Naive thymus-derived CD4-positive, alpha-beta T cell (primary cell): Measurements from ENCODE around the gene TMPRSS12. TPM values are rescaled to one million over a fixed set of nuclear protein-coding genes. Genes with fewer than 3 reads are reported as not detected.
"Not testable (repeated sequence)": the region's sequence is repeated elsewhere in the genome, so short reads cannot be mapped to it uniquely, and the experiment has no call there.

Source experiments
- ATAC-seq: fragments of 150-1000 bp; cut with Tn5 transposase; 2 replicates; pipeline ENCODE4 v1.10.0; 2021; ENCODE audit warnings: mild to moderate bottlenecking, moderate library complexity
- CTCF ChIA-PET: fragments of 350-600 bp; sonication (Branson Sonifier 250); formaldehyde crosslinking; loops from one replicate; lab custom pipeline; 2021; ENCODE audit warnings: antibody characterized with exemption; lab: Charles Lee
- POLR2A ChIA-PET: fragments of 350-600 bp; sonication (Branson Sonifier 250); formaldehyde crosslinking; loops from one replicate; lab custom pipeline; 2021; ENCODE audit warnings: antibody characterized with exemption, inconsistent platforms; lab: Charles Lee
- DNase-seq, 9 donors: peaks; one replicate each; pipeline versions ENCODE4 v3.0.0 to v3.0.0-alpha.2; 2020 to 2022; ENCODE audit warnings: mixed read lengths in 1 of 9
- H3K27ac ChIP-seq: one replicate; pipeline ENCODE4 v1.7.0; 2013; ENCODE audit warnings: mild to moderate bottlenecking, low read depth, low read length, moderate library complexity
- H3K27me3 ChIP-seq, 2 donors: one replicate each; pipeline ENCODE4 v1.7.0; 2013; ENCODE audit warnings: low read length in 2 of 2, mild to moderate bottlenecking in 2 of 2, moderate library complexity in 2 of 2; ENCODE audit not compliant: control insufficient read depth in 2 of 2, insufficient read depth in 2 of 2
- H3K36me3 ChIP-seq, 3 experiments: 1 replicate in 2 of 3; 2 replicates in 1 of 3; pipeline ENCODE4 v1.7.0; 2013; ENCODE audit warnings: low read length in 3 of 3, mild to moderate bottlenecking in 3 of 3, moderate library complexity in 1 of 3; ENCODE audit not compliant: insufficient read depth in 3 of 3, control insufficient read depth in 2 of 3
- H3K4me1 ChIP-seq, 2 donors: one replicate each; pipeline ENCODE4 v1.7.0; 2013; ENCODE audit warnings: low read length in 2 of 2, mild to moderate bottlenecking in 2 of 2, moderate library complexity in 1 of 2; ENCODE audit not compliant: control insufficient read depth in 2 of 2, insufficient read depth in 2 of 2
- H3K4me3 ChIP-seq: 2 replicates; pipeline ENCODE4 v1.7.0; 2013; ENCODE audit warnings: mild to moderate bottlenecking, low read length
- H3K9me3 ChIP-seq, 3 experiments: 1 replicate in 2 of 3; 2 replicates in 1 of 3; pipeline ENCODE4 v1.7.0; 2013; ENCODE audit warnings: low read length in 3 of 3; ENCODE audit not compliant: control insufficient read depth in 2 of 3
- H3K27ac Mint-ChIP-seq, 9 donors: one replicate each; pipeline ENCODE4 v1.8.0; 2020 to 2022; ENCODE audit warnings: mixed read lengths in 9 of 9, mild to moderate bottlenecking in 8 of 9, moderate library complexity in 5 of 9, inconsistent platforms in 2 of 9
- H3K27me3 Mint-ChIP-seq, 5 donors: one replicate each; pipeline ENCODE4 v1.8.0; 2021 to 2022; ENCODE audit warnings: mixed read lengths in 5 of 5, mild to moderate bottlenecking in 1 of 5
- H3K36me3 Mint-ChIP-seq, 5 donors: one replicate each; pipeline ENCODE4 v1.8.0; 2020 to 2022; ENCODE audit warnings: mixed read lengths in 5 of 5, mild to moderate bottlenecking in 3 of 5, inconsistent platforms in 1 of 5
- H3K4me1 Mint-ChIP-seq, 7 donors: one replicate each; pipeline ENCODE4 v1.8.0; 2020 to 2022; ENCODE audit warnings: mixed read lengths in 7 of 7, mild to moderate bottlenecking in 3 of 7, inconsistent platforms in 1 of 7
- H3K4me3 Mint-ChIP-seq, 10 donors: one replicate each; pipeline ENCODE4 v1.8.0; 2020 to 2022; ENCODE audit warnings: mild to moderate bottlenecking in 10 of 10, mixed read lengths in 10 of 10, moderate library complexity in 6 of 10, inconsistent platforms in 2 of 10
- H3K9me3 Mint-ChIP-seq, 11 donors: one replicate each; pipeline ENCODE4 v1.8.0; 2020 to 2022; ENCODE audit warnings: mixed read lengths in 11 of 11, mild to moderate bottlenecking in 4 of 11, inconsistent platforms in 1 of 11, moderate library complexity in 1 of 11
- intact Hi-C, 2 donors: fragments of 100-400 bp; cut with micrococcal nuclease; formaldehyde crosslinking; loops; one replicate each; pipeline ENCODE4 v1.15.1; 2023
- polyA plus RNA-seq, 2 donors: library from polyadenylated mRNA; unstranded; fragments of 300-500 nt; fragmentation: Illumina TruSeq; gene quantifications; one replicate each; pipeline ENCODE4 v1.2.3, GENCODE V29; 2021
- total RNA-seq, 6 experiments: library from RNA in 5 of 6; stranded (reverse) in 5 of 6; gene quantifications; 1 replicate in 5 of 6; 2 replicates in 1 of 6; pipeline ENCODE4 v1.2.3 and lab custom pipeline; 2021 to 2026

TMPRSS12 gene
- total and polyA plus RNA-seq, 7 experiments from 2014 or later, result not detected

GRCh38 chr12:50828886-50829285 lies 13.8 kb upstream of the TMPRSS12 start:
- DNase-seq (no peak), ATAC-seq (no peak)
- H3K4me1 ChIP-seq, result peaks cover 0 to 4% of the 10 kb centered on the region in 2 donors
- intact Hi-C loops, result no loop called here
- H3K4me1 Mint-ChIP-seq, result peaks cover 0 to 9% (median 6%) of the 10 kb centered on the region in 7 donors
- H3K27me3 ChIP-seq, result no peaks in the 10 kb centered on the region
- H3K27ac Mint-ChIP-seq, result peak overlapping the region in 3 of 9 donors; percentile 13 to 79 (median 53)
- no peak overlapping the region for H3K27ac ChIP-seq
- no peak overlapping the region for H3K4me3 Mint-ChIP-seq
- ChIA-PET CTCF (interaction anchor here (1.4 kb wide), 1 partner anchor 201 kb away, joined by 5 read pairs; no protein-coding TSS in a partner anchor), POLR2A (no interaction called here)
- peaks cover 0 to 21% (median 8%) of the 10 kb centered on the region in 11 donors for H3K9me3 Mint-ChIP-seq
- H3K9me3 ChIP-seq, result peaks cover 0 to 2% (median 0%) of the 10 kb centered on the region in 3 experiments
- no peak overlapping the region for H3K4me3 ChIP-seq
- peaks cover 0 to 7% (median 0%) of the 10 kb centered on the region in 5 donors for H3K27me3 Mint-ChIP-seq
- peaks cover 0 to 8% (median 2%) of the 10 kb centered on the region in 5 donors for H3K36me3 Mint-ChIP-seq
- no peaks in the 10 kb centered on the region for H3K36me3 ChIP-seq

- Mint-ChIP-seq H3K36me3 (peaks cover 0 to 15% (median 10%) of the 10 kb centered on the region in 5 donors), H3K27me3 (peaks cover 0 to 12% (median 6%) of the 10 kb centered on the region in 5 donors), H3K9me3 (peaks cover 4 to 36% (median 12%) of the 10 kb centered on the region in 11 donors)
- H3K27ac ChIP-seq, CTCF ChIA-PET, H3K27ac Mint-ChIP-seq, H3K9me3 ChIP-seq, H3K4me3 Mint-ChIP-seq, H3K4me1 Mint-ChIP-seq, H3K4me1 ChIP-seq, DNase-seq, H3K4me3 ChIP-seq, H3K27me3 ChIP-seq, POLR2A ChIA-PET, intact Hi-C loops, H3K36me3 ChIP-seq, ATAC-seq: not testable (repeated sequence)
Observed at GRCh38 chr12:50833801-50834200, 8.9 kb upstream of the TMPRSS12 start.

GRCh38 chr12:50839042-50839441 lies 3.7 kb upstream of the TMPRSS12 start:
- peaks cover 0 to 21% (median 13%) of the 10 kb centered on the region in 5 donors for H3K27me3 Mint-ChIP-seq
- Histone ChIP-seq H3K9me3 (peaks cover 0 to 5% (median 0%) of the 10 kb centered on the region in 3 experiments), H3K27me3 (no peaks in the 10 kb centered on the region), H3K4me3 (no peak overlapping the region), H3K27ac (no peak overlapping the region), H3K4me1 (no peaks in the 10 kb centered on the region), H3K36me3 (no peaks in the 10 kb centered on the region)
- ATAC-seq (no peak), DNase-seq (no peak)
- POLR2A ChIA-PET, result no interaction called here
- H3K27ac Mint-ChIP-seq, result no peak overlapping the region
- H3K9me3 Mint-ChIP-seq, result peaks cover 5 to 28% (median 10%) of the 10 kb centered on the region in 11 donors
- no peak overlapping the region for H3K4me3 Mint-ChIP-seq
- H3K36me3 Mint-ChIP-seq, result peaks cover 0 to 18% (median 10%) of the 10 kb centered on the region in 5 donors
- no peaks in the 10 kb centered on the region for H3K4me1 Mint-ChIP-seq
- CTCF ChIA-PET, result no interaction called here
- intact Hi-C loops, result no loop called here

GRCh38 chr12:50840809-50841487 lies 1.8 kb upstream of the TMPRSS12 start:
- no peaks in the 10 kb centered on the region for H3K4me1 Mint-ChIP-seq
- ChIA-PET CTCF (interaction anchor here (0.6 kb wide), 1 partner anchor 1345 kb away, joined by 3 read pairs; no protein-coding TSS in a partner anchor), POLR2A (no interaction called here)
- Histone ChIP-seq H3K36me3 (no peaks in the 10 kb centered on the region), H3K9me3 (no peaks in the 10 kb centered on the region), H3K27ac (no peak overlapping the region), H3K4me1 (no peaks in the 10 kb centered on the region), H3K4me3 (no peak overlapping the region), H3K27me3 (no peaks in the 10 kb centered on the region)
- no peak overlapping the region for H3K4me3 Mint-ChIP-seq
- H3K9me3 Mint-ChIP-seq, result peaks cover 0 to 11% (median 5%) of the 10 kb centered on the region in 11 donors
- ATAC-seq (no peak), DNase-seq (no peak)
- H3K27me3 Mint-ChIP-seq, result peaks cover 6 to 21% (median 18%) of the 10 kb centered on the region in 5 donors
- no peak overlapping the region for H3K27ac Mint-ChIP-seq
- intact Hi-C loops, result no loop called here
- H3K36me3 Mint-ChIP-seq, result peaks cover 0 to 9% (median 7%) of the 10 kb centered on the region in 5 donors

GRCh38 chr12:50841716-50842531 lies 802 bp upstream of the TMPRSS12 start:
- H3K36me3 ChIP-seq, result no peaks in the 10 kb centered on the region
- Mint-ChIP-seq H3K4me1 (no peaks in the 10 kb centered on the region), H3K4me3 (peak overlapping the region in 1 of 10 donors; percentile 22), H3K27me3 (peaks cover 6 to 21% (median 18%) of the 10 kb centered on the region in 5 donors), H3K9me3 (peaks cover 0 to 11% (median 5%) of the 10 kb centered on the region in 11 donors), H3K36me3 (peaks cover 0 to 9% (median 7%) of the 10 kb centered on the region in 5 donors), H3K27ac (no peak overlapping the region)
- no peak overlapping the region for H3K27ac ChIP-seq
- DNase-seq, result no peak
- no peaks in the 10 kb centered on the region for H3K4me1 ChIP-seq
- no peaks in the 10 kb centered on the region for H3K9me3 ChIP-seq
- no peaks in the 10 kb centered on the region for H3K27me3 ChIP-seq
- ATAC-seq, result no peak
- no peak overlapping the region for H3K4me3 ChIP-seq
- intact Hi-C loops, result no loop called here
- ChIA-PET POLR2A (no interaction called here), CTCF (no interaction called here)

- peaks cover 0 to 12% (median 5%) of the 10 kb centered on the region in 11 donors for H3K9me3 Mint-ChIP-seq
- no peak overlapping the region for H3K27ac Mint-ChIP-seq
- H3K4me3 ChIP-seq, result no peak overlapping the region
- intact Hi-C loops, result no loop called here
- ChIA-PET CTCF (no interaction called here), POLR2A (no interaction called here)
- ATAC-seq (no peak), DNase-seq (no peak)
- H3K27me3 ChIP-seq, result no peaks in the 10 kb centered on the region
- peaks cover 0 to 9% (median 7%) of the 10 kb centered on the region in 5 donors for H3K36me3 Mint-ChIP-seq
- H3K4me1 ChIP-seq, result no peaks in the 10 kb centered on the region
- no peaks in the 10 kb centered on the region for H3K4me1 Mint-ChIP-seq
- no peak overlapping the region for H3K4me3 Mint-ChIP-seq
- H3K36me3 ChIP-seq, result no peaks in the 10 kb centered on the region
- no peak overlapping the region for H3K27ac ChIP-seq
- no peaks in the 10 kb centered on the region for H3K9me3 ChIP-seq
- H3K27me3 Mint-ChIP-seq, result peaks cover 6 to 30% (median 21%) of the 10 kb centered on the region in 5 donors
Observed at GRCh38 chr12:50845021-50845647, 2.4 kb downstream of the TMPRSS12 start.
